ENCODE measurements around the gene MMAB. TPM values are rescaled to one million over a fixed set of nuclear protein-coding genes. Genes with fewer than 3 reads are reported as not detected.
A peak's percentile ranks its signal among the peaks of the same experiment; 100 is the strongest.

MMAB gene
- total and polyA plus RNA-seq, 2 of the 13 experiments (the other 11 are each of a cell fraction or from before 2014, with no cell fraction given), result 26.1 to 77.3 TPM

DNA sequence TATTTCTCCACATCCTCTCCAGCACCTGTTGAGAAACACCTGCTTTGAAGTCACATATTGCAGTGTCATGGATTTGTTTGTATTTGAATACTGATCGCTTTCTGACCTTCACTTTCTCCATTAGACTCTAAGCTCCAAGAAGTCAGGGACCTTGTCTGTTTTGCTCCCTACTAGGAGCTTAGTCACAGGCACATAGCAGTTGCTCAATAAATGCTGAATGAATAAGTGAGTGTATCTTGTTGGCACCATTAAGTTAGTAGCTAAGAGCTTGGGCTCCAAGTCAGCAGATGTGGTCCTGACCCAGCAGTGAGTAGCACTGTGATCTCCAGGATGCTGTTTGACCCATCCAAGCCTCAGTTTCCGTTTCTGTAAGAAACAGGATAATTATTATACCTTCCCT is 10.4 kb upstream of the MMAB start:
- POLR2A ChIA-PET, result no interaction called here
- Histone ChIP-seq H3K4me3 (replicated peaks in 1 of 3; ENCODE audit: insufficient read depth in 1 of 3, low read depth in 2 of 3, low read length in 3 of 3) (no peak overlapping the region), H3K36me3 (replicated peaks in 1 of 2; ENCODE audit: control insufficient read depth in 1 of 2, insufficient read depth in 2 of 2, low read length in 2 of 2) (peaks cover 9 to 50% of the 10 kb centered on the region in 2 experiments), H3K9ac (ENCODE audit: insufficient read depth, low read depth, low read length) (no peak overlapping the region), H3K4me2 (ENCODE audit: low read depth, low read length) (no peak overlapping the region), H3K9me3 (ENCODE audit: low read length) (no peaks in the 10 kb centered on the region), H4K20me1 (ENCODE audit: insufficient read depth, low read length) (no peaks in the 10 kb centered on the region), H3K4me1 (ENCODE audit: insufficient read depth, low read length) (peaks cover 46% of the 10 kb centered on the region), H3K27ac (ENCODE audit: extremely low read length, insufficient read depth, low read length) (no peak overlapping the region), H2AFZ (ENCODE audit: low read length) (no peak overlapping the region), H3K79me2 (ENCODE audit: insufficient read depth, low read length) (no peaks in the 10 kb centered on the region), H3K27me3 (ENCODE audit: control insufficient read depth in 1 of 2, insufficient read depth in 2 of 2, low read length in 2 of 2) (no peaks in the 10 kb centered on the region)
- peak; percentile 83; the same call in 1 of the 2 replicates for TF ChIP-seq ZNF3 (CRISPR knock-in tag; IDR thresholded peaks at IDR 0.05)
- peak in 1 of 2 experiments; percentile 20; a peak in 1 of 4 replicates for TF ChIP-seq MAFK (conservative IDR thresholded peaks at IDR 0.05 in 1 of 2, IDR thresholded peaks at IDR 0.05 in 1 of 2; ENCODE audit: low read length in 2 of 2)
- no peak for TF ChIP-seq FOXK1 (CRISPR knock-in tag; IDR thresholded peaks at IDR 0.05; ENCODE audit: borderline replicate concordance, low read depth)
- DNase-seq (ENCODE audit: low spot score), result no peak
- BruUV-seq (replicated peaks), result no TSS peak
- intact Hi-C loops (cut with micrococcal nuclease; ENCODE audit: unreplicated experiment), result no loop called here
- FAIRE-seq, result no peak
- CTCF ChIA-PET (ENCODE audit: low intra/inter-chr PET ratio, low total read pairs), result no interaction called here
- no peak for ATAC-seq
- WGBS (ENCODE audit: low lambda C conversion rate), result 82% methylated on average over 2 of the region's 2 CpGs
- in situ Hi-C loops (cut with HindIII; ENCODE audit: extremely low pct_ligation_motif_present, low pct_unique_long_range_greater_than_20kb), result no loop called here

DNA sequence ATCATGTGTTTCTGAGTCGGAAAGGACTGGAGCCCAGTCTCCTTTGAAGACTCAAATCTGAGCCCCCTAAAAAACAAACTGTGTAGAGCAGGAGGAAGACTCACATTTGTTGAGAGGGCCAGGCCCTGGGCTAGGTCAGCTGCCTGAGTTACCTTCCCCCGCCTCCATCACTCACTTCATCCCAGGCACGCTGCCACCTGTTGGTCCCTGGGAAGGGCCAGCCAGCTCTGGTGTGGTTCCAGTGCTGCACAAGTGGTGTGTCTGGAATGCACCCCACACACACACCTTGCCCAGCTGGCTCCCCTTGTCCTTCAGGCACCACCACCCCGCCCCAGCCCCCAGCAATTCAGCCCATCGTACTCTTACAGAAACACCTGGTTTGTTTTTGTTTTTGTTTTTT is 9.3 kb upstream of the MMAB start:
- ATAC-seq (peak; percentile 50), DNase-seq (ENCODE audit: low spot score) (peak; percentile 39), FAIRE-seq (no peak)
- WGBS (ENCODE audit: low lambda C conversion rate), result 95% methylated on average over 5 of the region's 5 CpGs
- H4K20me1 ChIP-seq (ENCODE audit: insufficient read depth, low read length), result no peaks in the 10 kb centered on the region
- intact Hi-C loops (cut with micrococcal nuclease; ENCODE audit: unreplicated experiment) (no loop called here), in situ Hi-C loops (cut with HindIII; ENCODE audit: extremely low pct_ligation_motif_present, low pct_unique_long_range_greater_than_20kb) (no loop called here)
- H3K79me2 ChIP-seq (ENCODE audit: insufficient read depth, low read length), result no peaks in the 10 kb centered on the region
- no peak overlapping the region for H3K27ac ChIP-seq (ENCODE audit: extremely low read length, insufficient read depth, low read length)
- no peaks in the 10 kb centered on the region for H3K9me3 ChIP-seq (ENCODE audit: low read length)
- no peak overlapping the region for H3K4me3 ChIP-seq (replicated peaks in 1 of 3; ENCODE audit: insufficient read depth in 1 of 3, low read depth in 2 of 3, low read length in 3 of 3)
- peaks cover 46% of the 10 kb centered on the region for H3K4me1 ChIP-seq (ENCODE audit: insufficient read depth, low read length)
- no peak overlapping the region for H2AFZ ChIP-seq (ENCODE audit: low read length)
- H3K36me3 ChIP-seq (replicated peaks in 1 of 2; ENCODE audit: control insufficient read depth in 1 of 2, insufficient read depth in 2 of 2, low read length in 2 of 2), result peaks cover 11 to 55% of the 10 kb centered on the region in 2 experiments
- ChIA-PET POLR2A (interaction anchor here (1.0 kb wide), 1 partner anchor 9 kb away, joined by 4 read pairs; the partner anchor contains the start of genes MMAB and MVK), CTCF (ENCODE audit: low intra/inter-chr PET ratio, low total read pairs) (no interaction called here)
- H3K9ac ChIP-seq (ENCODE audit: insufficient read depth, low read depth, low read length), result no peak overlapping the region
- no TSS peak for BruUV-seq (replicated peaks)
- no peak overlapping the region for H3K4me2 ChIP-seq (ENCODE audit: low read depth, low read length)
- H3K27me3 ChIP-seq (ENCODE audit: control insufficient read depth in 1 of 2, insufficient read depth in 2 of 2, low read length in 2 of 2), result no peaks in the 10 kb centered on the region
- TF ChIP-seq, protein P1, sequence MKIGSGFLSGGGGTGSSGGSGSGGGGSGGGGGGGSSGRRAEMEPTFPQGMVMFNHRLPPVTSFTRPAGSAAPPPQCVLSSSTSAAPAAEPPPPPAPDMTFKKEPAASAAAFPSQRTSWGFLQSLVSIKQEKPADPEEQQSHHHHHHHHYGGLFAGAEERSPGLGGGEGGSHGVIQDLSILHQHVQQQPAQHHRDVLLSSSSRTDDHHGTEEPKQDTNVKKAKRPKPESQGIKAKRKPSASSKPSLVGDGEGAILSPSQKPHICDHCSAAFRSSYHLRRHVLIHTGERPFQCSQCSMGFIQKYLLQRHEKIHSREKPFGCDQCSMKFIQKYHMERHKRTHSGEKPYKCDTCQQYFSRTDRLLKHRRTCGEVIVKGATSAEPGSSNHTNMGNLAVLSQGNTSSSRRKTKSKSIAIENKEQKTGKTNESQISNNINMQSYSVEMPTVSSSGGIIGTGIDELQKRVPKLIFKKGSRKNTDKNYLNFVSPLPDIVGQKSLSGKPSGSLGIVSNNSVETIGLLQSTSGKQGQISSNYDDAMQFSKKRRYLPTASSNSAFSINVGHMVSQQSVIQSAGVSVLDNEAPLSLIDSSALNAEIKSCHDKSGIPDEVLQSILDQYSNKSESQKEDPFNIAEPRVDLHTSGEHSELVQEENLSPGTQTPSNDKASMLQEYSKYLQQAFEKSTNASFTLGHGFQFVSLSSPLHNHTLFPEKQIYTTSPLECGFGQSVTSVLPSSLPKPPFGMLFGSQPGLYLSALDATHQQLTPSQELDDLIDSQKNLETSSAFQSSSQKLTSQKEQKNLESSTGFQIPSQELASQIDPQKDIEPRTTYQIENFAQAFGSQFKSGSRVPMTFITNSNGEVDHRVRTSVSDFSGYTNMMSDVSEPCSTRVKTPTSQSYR (CRISPR knock-in tag; IDR thresholded peaks at IDR 0.05; ENCODE audit: borderline replicate concordance), result peak; percentile 79; the same call in 1 of the 2 replicates
- peak; percentile 28 for TF ChIP-seq STAG1 (CRISPR knock-in tag; IDR thresholded peaks at IDR 0.05)
- TF ChIP-seq, protein P2, sequence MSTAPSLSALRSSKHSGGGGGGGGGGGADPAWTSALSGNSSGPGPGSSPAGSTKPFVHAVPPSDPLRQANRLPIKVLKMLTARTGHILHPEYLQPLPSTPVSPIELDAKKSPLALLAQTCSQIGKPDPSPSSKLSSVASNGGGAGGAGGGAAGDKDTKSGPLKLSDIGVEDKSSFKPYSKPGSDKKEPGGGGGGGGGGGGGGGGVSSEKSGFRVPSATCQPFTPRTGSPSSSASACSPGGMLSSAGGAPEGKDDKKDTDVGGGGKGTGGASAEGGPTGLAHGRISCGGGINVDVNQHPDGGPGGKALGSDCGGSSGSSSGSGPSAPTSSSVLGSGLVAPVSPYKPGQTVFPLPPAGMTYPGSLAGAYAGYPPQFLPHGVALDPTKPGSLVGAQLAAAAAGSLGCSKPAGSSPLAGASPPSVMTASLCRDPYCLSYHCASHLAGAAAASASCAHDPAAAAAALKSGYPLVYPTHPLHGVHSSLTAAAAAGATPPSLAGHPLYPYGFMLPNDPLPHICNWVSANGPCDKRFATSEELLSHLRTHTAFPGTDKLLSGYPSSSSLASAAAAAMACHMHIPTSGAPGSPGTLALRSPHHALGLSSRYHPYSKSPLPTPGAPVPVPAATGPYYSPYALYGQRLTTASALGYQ (CRISPR knock-in tag; IDR thresholded peaks at IDR 0.05), result no peak
- TF ChIP-seq, protein P3, sequence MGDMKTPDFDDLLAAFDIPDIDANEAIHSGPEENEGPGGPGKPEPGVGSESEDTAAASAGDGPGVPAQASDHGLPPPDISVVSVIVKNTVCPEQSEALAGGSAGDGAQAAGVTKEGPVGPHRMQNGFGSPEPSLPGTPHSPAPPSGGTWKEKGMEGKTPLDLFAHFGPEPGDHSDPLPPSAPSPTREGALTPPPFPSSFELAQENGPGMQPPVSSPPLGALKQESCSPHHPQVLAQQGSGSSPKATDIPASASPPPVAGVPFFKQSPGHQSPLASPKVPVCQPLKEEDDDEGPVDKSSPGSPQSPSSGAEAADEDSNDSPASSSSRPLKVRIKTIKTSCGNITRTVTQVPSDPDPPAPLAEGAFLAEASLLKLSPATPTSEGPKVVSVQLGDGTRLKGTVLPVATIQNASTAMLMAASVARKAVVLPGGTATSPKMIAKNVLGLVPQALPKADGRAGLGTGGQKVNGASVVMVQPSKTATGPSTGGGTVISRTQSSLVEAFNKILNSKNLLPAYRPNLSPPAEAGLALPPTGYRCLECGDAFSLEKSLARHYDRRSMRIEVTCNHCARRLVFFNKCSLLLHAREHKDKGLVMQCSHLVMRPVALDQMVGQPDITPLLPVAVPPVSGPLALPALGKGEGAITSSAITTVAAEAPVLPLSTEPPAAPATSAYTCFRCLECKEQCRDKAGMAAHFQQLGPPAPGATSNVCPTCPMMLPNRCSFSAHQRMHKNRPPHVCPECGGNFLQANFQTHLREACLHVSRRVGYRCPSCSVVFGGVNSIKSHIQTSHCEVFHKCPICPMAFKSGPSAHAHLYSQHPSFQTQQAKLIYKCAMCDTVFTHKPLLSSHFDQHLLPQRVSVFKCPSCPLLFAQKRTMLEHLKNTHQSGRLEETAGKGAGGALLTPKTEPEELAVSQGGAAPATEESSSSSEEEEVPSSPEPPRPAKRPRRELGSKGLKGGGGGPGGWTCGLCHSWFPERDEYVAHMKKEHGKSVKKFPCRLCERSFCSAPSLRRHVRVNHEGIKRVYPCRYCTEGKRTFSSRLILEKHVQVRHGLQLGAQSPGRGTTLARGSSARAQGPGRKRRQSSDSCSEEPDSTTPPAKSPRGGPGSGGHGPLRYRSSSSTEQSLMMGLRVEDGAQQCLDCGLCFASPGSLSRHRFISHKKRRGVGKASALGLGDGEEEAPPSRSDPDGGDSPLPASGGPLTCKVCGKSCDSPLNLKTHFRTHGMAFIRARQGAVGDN (CRISPR knock-in tag; IDR thresholded peaks at IDR 0.05), result 0 out of 2 replicates have a peak, but pooled peaks have one; percentile 25

Data from HepG2 (cell line).